Stimulated activated naive CD4-positive, alpha-beta T cell treated with Interleukin-2 at 50 U/mL for 16 hours (primary cell): ENCODE measurements around the gene GIMAP5.
A peak's percentile ranks its signal among the peaks of the same experiment; 100 is the strongest.

Source experiments
- DNase-seq: peaks from one replicate; lab custom pipeline; 2025; lab: John Stamatoyannopoulos, UW

GIMAP5 gene

GRCh38 chr7:150735596-150736358 is 1.4 kb upstream of the GIMAP5 start:
- DNase-seq, result no peak

DNA sequence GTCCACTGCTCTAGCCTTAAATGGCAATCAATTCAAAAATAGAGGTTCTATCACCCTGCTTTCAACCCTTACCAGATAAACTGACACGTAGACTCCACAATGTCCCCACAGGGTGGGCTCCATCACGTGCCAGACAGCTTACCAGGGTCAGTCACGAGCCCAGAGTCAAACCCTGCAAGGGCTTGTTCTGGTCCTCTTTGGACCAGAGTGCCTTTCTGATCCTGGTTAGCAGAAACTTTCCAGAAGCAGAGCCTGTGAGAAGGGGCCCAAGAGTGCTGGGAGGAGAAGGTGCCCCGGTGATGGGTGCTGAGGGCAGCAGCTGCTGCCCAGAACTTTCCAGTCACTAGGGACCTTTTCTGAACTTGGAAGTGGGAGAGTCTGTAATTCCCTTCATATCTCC is 354 bp upstream of the GIMAP5 start:
- no peak for DNase-seq

DNA sequence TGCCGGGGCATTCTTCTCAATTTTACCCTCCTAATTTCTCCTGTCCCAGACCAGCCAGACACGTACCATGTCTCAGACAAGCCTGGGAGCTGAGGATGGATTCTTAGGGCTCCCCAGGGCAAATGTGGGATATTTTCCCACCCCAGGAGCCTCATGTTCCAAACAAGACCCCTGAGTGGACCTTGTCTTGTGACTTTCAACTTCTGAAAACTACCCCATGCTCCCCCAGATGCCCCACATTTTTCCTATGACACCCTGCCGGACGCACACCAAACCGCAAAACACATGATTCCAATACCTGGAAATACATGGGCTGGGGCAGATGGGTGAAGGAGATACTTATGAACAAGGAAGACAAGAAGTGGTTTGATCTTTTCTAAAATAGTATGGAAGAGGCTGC is 874 bp downstream of the GIMAP5 start:
- no peak for DNase-seq

DNA sequence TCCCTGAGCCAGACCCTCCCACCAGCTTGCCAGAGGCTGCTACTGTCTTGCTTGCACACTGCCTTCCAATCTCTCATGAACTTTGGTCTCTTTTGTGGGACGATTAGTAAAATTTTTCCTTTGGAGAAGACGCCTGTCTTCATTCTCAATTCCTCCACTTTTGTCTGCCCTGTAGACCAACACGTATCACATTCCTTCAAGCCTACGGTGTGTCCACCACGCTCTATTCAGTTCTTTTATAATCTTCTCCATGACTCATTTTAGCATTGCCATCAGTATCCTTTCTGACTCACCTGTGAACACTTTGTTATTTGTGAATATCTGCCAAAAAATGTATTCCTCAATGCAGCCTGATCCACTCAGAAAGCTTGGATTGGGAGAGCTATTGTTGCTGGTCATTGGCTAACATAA is 1.4 kb downstream of the GIMAP5 start:
- no peak for DNase-seq

DNA sequence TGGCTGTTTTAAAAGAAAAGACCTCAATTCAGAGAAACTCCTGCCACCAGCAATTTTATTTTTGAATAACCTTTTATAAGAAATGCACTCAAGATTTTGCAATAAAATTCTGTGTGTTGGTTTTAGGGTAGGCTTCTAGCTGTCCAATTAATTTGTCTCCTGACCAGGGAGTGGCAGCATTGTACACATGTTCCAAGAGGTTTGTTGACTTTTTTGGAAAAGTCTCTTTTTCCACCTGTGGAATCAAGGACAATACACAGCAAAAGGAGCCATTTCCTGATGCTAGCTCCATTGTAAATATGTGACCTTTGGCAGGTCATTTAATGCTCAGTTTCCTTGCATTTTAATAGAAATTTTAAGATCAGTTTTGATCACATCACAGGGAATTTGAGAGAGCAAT is 1.8 kb downstream of the GIMAP5 start:
- DNase-seq, result no peak

GRCh38 chr7:150740053-150740452 is 2.8 kb downstream of the GIMAP5 start:
- no peak for DNase-seq

- DNase-seq, result no peak
These were observed 5.2 kb downstream of the GIMAP5 start for GRCh38 chr7:150742286-150742968.

- no peak for DNase-seq
These were observed 6.9 kb downstream of the GIMAP5 start for GRCh38 chr7:150744041-150744656.

- no peak for DNase-seq
These were observed 7.9 kb downstream of the GIMAP5 start for GRCh38 chr7:150745086-150745485.

GRCh38 chr7:150745876-150746275 is 8.7 kb downstream of the GIMAP5 start:
- DNase-seq, result no peak

DNA sequence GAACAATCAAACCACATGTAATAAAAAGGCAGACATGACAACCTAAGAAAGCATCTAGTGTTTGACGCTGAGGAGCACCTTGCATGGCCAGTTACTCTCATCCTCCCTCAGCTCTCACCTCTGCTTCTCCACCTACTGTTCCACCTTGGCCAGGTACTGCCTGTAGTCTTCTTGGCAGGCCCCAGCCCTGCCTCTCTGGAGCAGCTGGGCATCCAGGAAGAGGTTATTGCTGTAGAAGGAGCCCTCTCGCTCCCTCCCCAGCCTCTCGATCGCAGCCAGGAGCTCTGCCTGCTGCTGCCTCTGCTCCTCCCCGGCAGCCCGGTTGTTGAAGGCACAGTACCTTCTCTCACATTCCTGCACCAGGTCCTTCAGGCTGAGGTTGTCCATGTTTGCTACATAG is 9.7 kb downstream of the GIMAP5 start:
- no peak for DNase-seq

GRCh38 chr7:150748376-150748775 is 11.2 kb downstream of the GIMAP5 start:
- no peak for DNase-seq

GRCh38 chr7:150751702-150752101 is 14.5 kb downstream of the GIMAP5 start:
- no peak for DNase-seq

DNA sequence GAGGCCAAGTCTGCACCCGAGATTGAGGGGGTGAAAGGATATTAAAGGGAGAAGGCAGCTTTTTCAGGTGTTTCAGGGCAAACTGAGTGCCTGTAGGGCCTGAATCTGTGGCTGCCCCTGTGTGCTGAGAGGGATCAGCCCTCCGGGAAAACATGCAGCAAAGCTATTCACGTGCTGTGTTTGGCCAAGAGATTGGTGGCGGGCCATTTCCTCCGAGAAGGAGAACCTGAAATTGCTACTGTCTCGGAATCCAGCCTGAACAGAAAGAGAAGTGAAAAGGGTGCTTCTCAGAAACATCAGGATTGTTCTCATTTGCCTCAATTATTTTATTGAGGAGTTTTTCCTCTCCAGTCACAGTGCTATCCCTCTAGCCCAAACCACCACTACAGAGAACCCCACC is 16.0 kb downstream of the GIMAP5 start:
- no peak for DNase-seq

GRCh38 chr7:150753826-150754603 is 16.8 kb downstream of the GIMAP5 start:
- DNase-seq, result peak; percentile 24

DNA sequence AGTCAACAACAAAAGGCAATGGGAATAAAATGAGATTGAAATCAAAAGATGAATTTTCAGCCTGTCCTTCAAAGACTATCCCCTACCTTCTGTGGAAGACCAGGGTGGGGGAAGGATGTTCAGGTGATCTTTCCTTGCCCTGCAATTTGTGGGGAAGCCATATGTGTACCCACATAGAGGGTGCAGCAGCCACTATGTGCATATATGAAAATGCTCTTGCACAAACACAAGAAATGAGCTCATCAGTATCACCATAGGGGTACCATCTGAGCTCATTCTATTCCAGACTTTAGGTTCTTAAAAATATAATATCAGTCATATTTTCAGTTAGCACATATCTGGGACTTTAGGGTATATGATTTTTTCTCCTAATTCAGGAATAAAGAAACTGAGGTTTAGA is 17.7 kb downstream of the GIMAP5 start:
- no peak for DNase-seq

DNA sequence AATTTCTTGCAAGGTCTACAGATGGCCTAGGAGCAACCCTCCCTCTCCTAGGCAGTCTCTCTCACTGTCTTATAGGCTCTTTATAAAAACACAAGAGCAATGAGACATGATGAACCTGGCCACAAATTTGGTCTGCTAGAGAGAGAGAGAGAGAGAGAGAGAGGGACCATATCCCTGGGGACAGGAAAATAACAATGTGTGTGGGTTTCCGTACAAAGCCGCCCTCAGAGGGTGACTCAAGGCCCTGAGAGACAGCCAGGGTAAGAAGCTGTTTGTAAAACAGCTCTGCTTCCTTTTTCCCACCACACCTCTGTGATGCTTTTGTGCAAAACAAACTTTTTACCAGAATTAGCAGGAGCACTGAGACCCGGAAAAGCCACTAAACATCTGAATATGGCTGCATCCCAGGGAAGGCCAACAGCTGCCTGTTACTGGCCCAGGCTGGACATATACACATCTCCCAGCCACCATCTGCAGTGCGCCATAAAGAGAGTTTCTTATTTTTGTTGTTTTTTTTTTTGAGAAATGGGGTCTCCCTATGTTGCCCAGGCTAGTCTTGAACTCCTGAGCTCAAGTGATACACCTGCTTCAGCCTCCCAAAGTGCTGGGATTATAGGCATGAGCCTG is 18.4 kb downstream of the GIMAP5 start:
- peak; percentile 75 for DNase-seq

- DNase-seq, result no peak
These were observed 18.9 kb downstream of the GIMAP5 start for GRCh38 chr7:150756166-150756565.

DNA sequence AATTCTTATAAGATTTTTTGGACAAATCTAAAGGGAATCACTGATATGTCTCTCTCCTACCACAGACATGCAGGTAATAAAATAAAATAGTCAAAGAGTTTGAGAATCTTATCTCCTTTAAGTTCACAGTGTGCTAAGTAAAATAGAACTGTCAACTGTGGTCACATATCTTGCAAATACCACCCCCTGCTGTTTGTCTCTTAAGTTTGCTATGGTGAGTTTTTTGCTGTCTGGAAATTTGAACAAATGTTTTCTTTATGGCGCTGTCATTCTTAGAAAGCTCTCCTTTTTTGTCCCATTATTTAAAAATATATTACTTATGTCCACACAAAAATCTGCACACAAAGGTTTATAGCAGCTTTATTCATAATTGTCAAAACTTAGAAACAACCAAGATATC is 19.6 kb downstream of the GIMAP5 start:
- DNase-seq, result no peak

DNA sequence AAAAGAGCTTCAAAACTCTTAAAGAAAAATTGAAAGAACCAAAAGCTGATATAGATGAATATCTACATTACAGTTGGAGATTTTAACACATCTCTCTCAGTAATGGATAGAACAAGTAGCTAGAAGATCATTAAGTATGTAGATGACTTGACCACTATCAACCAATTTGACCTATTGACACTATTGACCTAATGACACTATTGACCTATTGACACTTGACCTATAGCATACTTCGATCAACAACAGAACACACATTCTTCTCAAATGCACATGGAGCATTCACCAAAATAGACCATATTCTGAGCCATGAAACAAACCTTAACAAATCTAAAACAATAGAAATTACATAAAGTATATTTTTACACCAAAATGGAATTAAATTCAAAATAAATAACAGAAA is 22.3 kb downstream of the GIMAP5 start:
- DNase-seq, result no peak

GRCh38 chr7:150766334-150766709 is 29.1 kb downstream of the GIMAP5 start:
- no peak for DNase-seq

DNA sequence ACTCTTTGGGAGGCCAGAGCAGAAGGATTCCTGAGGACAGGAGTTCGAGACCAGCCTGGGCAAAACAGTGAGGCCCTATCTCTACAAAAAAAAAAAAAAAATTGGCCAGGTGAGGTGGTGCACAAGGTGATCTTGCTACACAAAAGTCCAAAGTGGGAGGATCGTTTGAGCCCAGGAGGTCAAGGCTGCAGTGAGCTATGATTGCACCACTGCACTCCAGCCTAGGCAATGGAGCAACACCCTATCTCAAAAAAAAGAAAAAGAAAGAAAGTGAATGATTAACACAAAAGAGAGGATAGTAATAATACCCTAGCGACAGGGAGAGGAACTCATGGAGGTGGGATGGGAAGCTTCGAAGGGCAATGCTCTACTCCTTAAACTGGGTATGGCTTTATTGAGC is 32.5 kb downstream of the GIMAP5 start:
- DNase-seq, result no peak
